A549 treated with CpdA at 1 μM for 4 hours (cell line): ENCODE data around the gene TMEM200B. TPM values are rescaled to one million over a fixed set of nuclear protein-coding genes. Genes with fewer than 3 reads are reported as not detected.

Source experiments
- total RNA-seq: library from RNA; stranded (reverse); fragments of 200-300 nt; extraction: Qiagen RNA extraction; gene quantifications from 5 replicates; pipeline ENCODE4 v1.2.3, GENCODE V29; 2022; ENCODE audit warnings: low read depth

TMEM200B gene
- total RNA-seq = 0.07 to 0.21 TPM (median 0.13 TPM) in 5 replicates

DNA sequence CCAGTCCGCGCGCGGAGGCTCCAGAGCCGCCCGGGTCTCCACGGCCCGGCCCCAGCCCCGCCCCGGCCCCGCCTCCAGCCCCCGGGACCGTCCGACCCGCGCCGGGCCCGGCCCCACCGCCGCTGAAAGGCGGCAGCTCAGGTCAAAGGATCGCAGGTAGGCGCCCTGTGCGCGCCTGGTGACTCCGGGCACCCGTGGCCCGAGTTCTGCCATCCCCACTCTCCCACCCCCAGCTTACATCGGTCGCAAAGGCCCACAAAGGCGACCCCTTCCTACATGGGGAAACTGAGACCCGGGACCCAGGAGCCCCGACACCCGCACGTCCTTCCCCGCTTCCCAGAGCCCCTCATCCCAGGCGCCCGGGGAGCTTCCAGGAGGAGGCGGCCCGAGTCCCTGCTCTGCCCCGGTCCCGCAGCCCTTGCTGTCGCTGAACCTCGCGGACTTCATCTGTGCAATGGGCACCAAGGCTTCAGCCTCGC is at the start of gene TMEM200B:
TSS of gene TMEM200B (minus strand) at position 17 of the 479 bp plus-strand sequence. CDS start 2,075 bp downstream, outside the sequence.

Other genes with a start within 250 kb of the TMEM200B start
- gene EPB41, start 209.3 kb downstream of the TMEM200B start, total RNA-seq = 4.5 to 6.4 TPM (median 5.4 TPM) in 5 replicates
- gene SRSF4, start 58.0 kb upstream of the TMEM200B start, total RNA-seq = 44.9 to 51.5 TPM (median 49.3 TPM) in 5 replicates
- gene MECR, start 107.0 kb upstream of the TMEM200B start, total RNA-seq = 16.6 to 22.4 TPM (median 21.0 TPM) in 5 replicates
- 6.4 to 8.3 TPM (median 7.0 TPM) in 5 replicates for gene PTPRU, start 112.6 kb upstream of the TMEM200B start, total RNA-seq